ENCODE results near the gene OLIG1. TPM values are rescaled to one million over a fixed set of nuclear protein-coding genes. Genes with fewer than 3 reads are reported as not detected.

Gene OLIG1
- total and polyA plus RNA-seq, 2 of the 13 experiments (the other 11 are each of a cell fraction or from before 2014, with no cell fraction given) = not detected

- Histone ChIP-seq H3K27ac (ENCODE audit: extremely low read length, insufficient read depth, low read length) (no peak overlapping the region), H3K4me1 (ENCODE audit: insufficient read depth, low read length) (no peaks in the 10 kb centered on the region), H3K79me2 (ENCODE audit: insufficient read depth, low read length) (no peaks in the 10 kb centered on the region), H2AFZ (ENCODE audit: low read length) (no peak overlapping the region), H3K36me3 (replicated peaks in 1 of 2; ENCODE audit: control insufficient read depth in 1 of 2, insufficient read depth in 2 of 2, low read length in 2 of 2) (no peaks in the 10 kb centered on the region), H3K9ac (ENCODE audit: insufficient read depth, low read depth, low read length) (no peak overlapping the region), H3K4me2 (ENCODE audit: low read depth, low read length) (no peak overlapping the region), H3K9me3 (ENCODE audit: low read length) (peaks cover 5% of the 10 kb centered on the region; the same call in 1 of the 2 replicates), H3K4me3 (replicated peaks in 1 of 3; ENCODE audit: insufficient read depth in 1 of 3, low read depth in 2 of 3, low read length in 3 of 3) (no peak overlapping the region), H3K27me3 (ENCODE audit: control insufficient read depth in 1 of 2, insufficient read depth in 2 of 2, low read length in 2 of 2) (peaks cover 2 to 81% of the 10 kb centered on the region in 2 experiments), H4K20me1 (ENCODE audit: insufficient read depth, low read length) (no peaks in the 10 kb centered on the region)
- ATAC-seq = no peak
- DNase-seq (ENCODE audit: low spot score) = no peak
- no TSS peak for BruUV-seq (replicated peaks)
- CTCF ChIA-PET (ENCODE audit: low intra/inter-chr PET ratio, low total read pairs) = no interaction called here
- no peak for FAIRE-seq
- WGBS (ENCODE audit: low lambda C conversion rate) = 49% methylated on average over 27 of the region's 69 CpGs
- POLR2A ChIA-PET = no interaction called here
- intact Hi-C loops (cut with micrococcal nuclease; ENCODE audit: unreplicated experiment) (no loop called here), in situ Hi-C loops (cut with HindIII; ENCODE audit: extremely low pct_ligation_motif_present, low pct_unique_long_range_greater_than_20kb) (no loop called here)
- no peak for TF ChIP-seq PBX3 (CRISPR knock-in tag; IDR thresholded peaks at IDR 0.05; ENCODE audit: borderline replicate concordance)
- TF ChIP-seq, protein P1, sequence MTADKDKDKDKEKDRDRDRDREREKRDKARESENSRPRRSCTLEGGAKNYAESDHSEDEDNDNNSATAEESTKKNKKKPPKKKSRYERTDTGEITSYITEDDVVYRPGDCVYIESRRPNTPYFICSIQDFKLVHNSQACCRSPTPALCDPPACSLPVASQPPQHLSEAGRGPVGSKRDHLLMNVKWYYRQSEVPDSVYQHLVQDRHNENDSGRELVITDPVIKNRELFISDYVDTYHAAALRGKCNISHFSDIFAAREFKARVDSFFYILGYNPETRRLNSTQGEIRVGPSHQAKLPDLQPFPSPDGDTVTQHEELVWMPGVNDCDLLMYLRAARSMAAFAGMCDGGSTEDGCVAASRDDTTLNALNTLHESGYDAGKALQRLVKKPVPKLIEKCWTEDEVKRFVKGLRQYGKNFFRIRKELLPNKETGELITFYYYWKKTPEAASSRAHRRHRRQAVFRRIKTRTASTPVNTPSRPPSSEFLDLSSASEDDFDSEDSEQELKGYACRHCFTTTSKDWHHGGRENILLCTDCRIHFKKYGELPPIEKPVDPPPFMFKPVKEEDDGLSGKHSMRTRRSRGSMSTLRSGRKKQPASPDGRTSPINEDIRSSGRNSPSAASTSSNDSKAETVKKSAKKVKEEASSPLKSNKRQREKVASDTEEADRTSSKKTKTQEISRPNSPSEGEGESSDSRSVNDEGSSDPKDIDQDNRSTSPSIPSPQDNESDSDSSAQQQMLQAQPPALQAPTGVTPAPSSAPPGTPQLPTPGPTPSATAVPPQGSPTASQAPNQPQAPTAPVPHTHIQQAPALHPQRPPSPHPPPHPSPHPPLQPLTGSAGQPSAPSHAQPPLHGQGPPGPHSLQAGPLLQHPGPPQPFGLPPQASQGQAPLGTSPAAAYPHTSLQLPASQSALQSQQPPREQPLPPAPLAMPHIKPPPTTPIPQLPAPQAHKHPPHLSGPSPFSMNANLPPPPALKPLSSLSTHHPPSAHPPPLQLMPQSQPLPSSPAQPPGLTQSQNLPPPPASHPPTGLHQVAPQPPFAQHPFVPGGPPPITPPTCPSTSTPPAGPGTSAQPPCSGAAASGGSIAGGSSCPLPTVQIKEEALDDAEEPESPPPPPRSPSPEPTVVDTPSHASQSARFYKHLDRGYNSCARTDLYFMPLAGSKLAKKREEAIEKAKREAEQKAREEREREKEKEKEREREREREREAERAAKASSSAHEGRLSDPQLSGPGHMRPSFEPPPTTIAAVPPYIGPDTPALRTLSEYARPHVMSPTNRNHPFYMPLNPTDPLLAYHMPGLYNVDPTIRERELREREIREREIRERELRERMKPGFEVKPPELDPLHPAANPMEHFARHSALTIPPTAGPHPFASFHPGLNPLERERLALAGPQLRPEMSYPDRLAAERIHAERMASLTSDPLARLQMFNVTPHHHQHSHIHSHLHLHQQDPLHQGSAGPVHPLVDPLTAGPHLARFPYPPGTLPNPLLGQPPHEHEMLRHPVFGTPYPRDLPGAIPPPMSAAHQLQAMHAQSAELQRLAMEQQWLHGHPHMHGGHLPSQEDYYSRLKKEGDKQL (CRISPR knock-in tag; IDR thresholded peaks at IDR 0.05; ENCODE audit: low read depth) = no peak
- TF ChIP-seq IRF9 (CRISPR knock-in tag; IDR thresholded peaks at IDR 0.05; ENCODE audit: borderline replicate concordance) = no peak
- TF ChIP-seq MXD4 (CRISPR knock-in tag; IDR thresholded peaks at IDR 0.05) = no peak
- no peak for TF ChIP-seq SYNCRIP (IDR thresholded peaks at IDR 0.05; ENCODE audit: insufficient read depth, low read depth, low read length)
- no peak for TF ChIP-seq NFIB (CRISPR knock-in tag; IDR thresholded peaks at IDR 0.05; ENCODE audit: borderline replicate concordance)
- TF ChIP-seq ZNF44 (CRISPR knock-in tag; IDR thresholded peaks at IDR 0.05) = no peak
- no peak for TF ChIP-seq ATAD3A (CRISPR knock-in tag; IDR thresholded peaks at IDR 0.05)
- TF ChIP-seq, protein P2, sequence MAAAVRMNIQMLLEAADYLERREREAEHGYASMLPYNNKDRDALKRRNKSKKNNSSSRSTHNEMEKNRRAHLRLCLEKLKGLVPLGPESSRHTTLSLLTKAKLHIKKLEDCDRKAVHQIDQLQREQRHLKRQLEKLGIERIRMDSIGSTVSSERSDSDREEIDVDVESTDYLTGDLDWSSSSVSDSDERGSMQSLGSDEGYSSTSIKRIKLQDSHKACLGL (CRISPR knock-in tag; IDR thresholded peaks at IDR 0.05) = no peak
- TF ChIP-seq ZNF17 (CRISPR knock-in tag; IDR thresholded peaks at IDR 0.05) = no peak
- no peak for TF ChIP-seq XRCC5 (optimal IDR thresholded peaks at IDR 0.05; ENCODE audit: low read length)
- TF ChIP-seq RXRB (CRISPR knock-in tag; IDR thresholded peaks at IDR 0.05; ENCODE audit: borderline replicate concordance) = no peak
- TF ChIP-seq, protein P3, sequence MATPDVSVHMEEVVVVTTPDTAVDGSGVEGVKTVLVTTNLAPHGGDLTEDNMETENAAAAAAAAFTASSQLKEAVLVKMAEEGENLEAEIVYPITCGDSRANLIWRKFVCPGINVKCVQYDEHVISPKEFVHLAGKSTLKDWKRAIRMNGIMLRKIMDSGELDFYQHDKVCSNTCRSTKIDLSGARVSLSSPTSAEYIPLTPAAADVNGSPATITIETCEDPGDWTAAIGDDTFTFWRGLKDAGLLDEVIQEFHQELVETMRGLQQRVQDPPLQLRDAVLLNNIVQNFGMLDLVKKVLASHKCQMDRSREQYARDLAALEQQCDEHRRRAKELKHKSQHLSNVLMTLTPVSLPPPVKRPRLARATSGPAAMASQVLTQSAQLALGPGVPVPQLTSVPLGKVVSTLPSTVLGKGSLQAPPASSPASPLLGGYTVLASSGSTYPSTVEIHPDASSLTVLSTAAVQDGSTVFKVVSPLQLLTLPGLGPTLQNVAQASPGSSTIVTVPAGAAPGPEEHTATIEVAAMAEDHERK (CRISPR knock-in tag; IDR thresholded peaks at IDR 0.05; ENCODE audit: low read depth) = no peak
These were observed 1.2 kb downstream of the OLIG1 start for GRCh38 chr21:33070998-33071769.

Measured in HepG2 (cell line).